HEK293 (cell line): ENCODE results near the gene RELB.
A peak's percentile ranks its signal among the peaks of the same experiment; 100 is the strongest.

Experiments
- EGR2 ChIP-seq: fragments of 450-650 bp; formaldehyde crosslinking; IDR thresholded peaks from 2 replicates; pipeline ENCODE4 v1.5.1; 2016; ENCODE audit warnings: low read depth, missing biosample characterization, missing genetic modification characterization
- HOXA7 ChIP-seq: sonication (generic); formaldehyde crosslinking; IDR thresholded peaks from 2 replicates; pipeline ENCODE4 v1.8.1; 2022; ENCODE audit warnings: missing genetic modification reagents, borderline replicate concordance
- KLF10 ChIP-seq: fragments of 450-650 bp; IDR thresholded peaks from 2 replicates; pipeline ENCODE4 v1.5.1; 2018; ENCODE audit warnings: missing biosample characterization, mild to moderate bottlenecking, missing genetic modification characterization
- KLF9 ChIP-seq: fragments of 450-650 bp; formaldehyde crosslinking; IDR thresholded peaks from 2 replicates; pipeline ENCODE4 v1.5.1; 2016; ENCODE audit warnings: missing biosample characterization, missing genetic modification characterization, low read depth
- ZEB2 ChIP-seq: fragments of 450-650 bp; formaldehyde crosslinking; IDR thresholded peaks from 2 replicates; pipeline ENCODE4 v1.5.1; 2016; ENCODE audit warnings: missing biosample characterization, missing genetic modification characterization
- ZNF174 ChIP-seq: fragments of 450-650 bp; formaldehyde crosslinking; IDR thresholded peaks from 2 replicates; pipeline ENCODE4 v1.5.0; 2017; ENCODE audit warnings: missing biosample characterization, mild to moderate bottlenecking, missing genetic modification characterization
- ZNF274 ChIP-seq, 2 experiments: fragments of 200-500 bp in 1 of 2; fragments of 450-650 bp in 1 of 2; sonication (Bioruptor generic) in 1 of 2; formaldehyde crosslinking in 1 of 2; IDR thresholded peaks; 2 replicates each; pipeline versions ENCODE4 v1.5.1 to v1.6.1; 2014 to 2016; ENCODE audit warnings: borderline replicate concordance in 1 of 2, inconsistent platforms in 1 of 2, low read length in 1 of 2, missing biosample characterization in 1 of 2, missing genetic modification characterization in 1 of 2
- ZNF335 ChIP-seq: fragments of 450-650 bp; formaldehyde crosslinking; conservative IDR thresholded peaks from 2 replicates; pipeline ENCODE4 v1.5.1; 2016; ENCODE audit warnings: missing biosample characterization, missing genetic modification characterization
- ZNF561 ChIP-seq: fragments of 450-650 bp; IDR thresholded peaks from 2 replicates; pipeline ENCODE4 v1.5.1; 2018; ENCODE audit warnings: missing biosample characterization, missing genetic modification characterization, borderline replicate concordance
- ZNF596 ChIP-seq: fragments of 450-650 bp; IDR thresholded peaks from 2 replicates; pipeline ENCODE4 v1.5.0; 2018; ENCODE audit warnings: missing biosample characterization, mild to moderate bottlenecking, missing genetic modification characterization, moderate library complexity
- ZNF610 ChIP-seq: fragments of 450-650 bp; formaldehyde crosslinking; IDR thresholded peaks from 2 replicates; pipeline ENCODE4 v1.5.1; 2016; ENCODE audit warnings: missing biosample characterization, missing genetic modification characterization, borderline replicate concordance
- ZNF664 ChIP-seq: fragments of 450-650 bp; formaldehyde crosslinking; IDR thresholded peaks from 2 replicates; pipeline ENCODE4 v1.5.1; 2016; ENCODE audit warnings: missing biosample characterization, missing genetic modification characterization
- ZXDB ChIP-seq: fragments of 450-650 bp; formaldehyde crosslinking; IDR thresholded peaks from 2 replicates; pipeline ENCODE4 v1.5.1; 2016; ENCODE audit warnings: missing biosample characterization, missing genetic modification characterization
- TF ChIP-seq, protein P1 (sequence below): fragments of 450-650 bp; IDR thresholded peaks from 2 replicates; pipeline ENCODE4 v1.5.1; 2018; ENCODE audit warnings: missing biosample characterization, mild to moderate bottlenecking, missing genetic modification characterization
- TF ChIP-seq, protein P2 (sequence below): fragments of 450-650 bp; formaldehyde crosslinking; IDR thresholded peaks from 2 replicates; pipeline ENCODE4 v1.5.1; 2016; ENCODE audit warnings: missing biosample characterization, missing genetic modification characterization
- TF ChIP-seq, protein P3 (sequence below): fragments of 450-650 bp; formaldehyde crosslinking; IDR thresholded peaks from 2 replicates; pipeline ENCODE4 v1.5.1; 2016; ENCODE audit warnings: missing biosample characterization, missing genetic modification characterization
- TF ChIP-seq, protein P4 (sequence below): fragments of 450-650 bp; formaldehyde crosslinking; IDR thresholded peaks from 2 replicates; pipeline ENCODE4 v1.5.1; 2017; ENCODE audit warnings: missing biosample characterization, missing genetic modification characterization
- TF ChIP-seq, protein P5 (sequence below): sonication (generic); formaldehyde crosslinking; IDR thresholded peaks from 2 replicates; pipeline ENCODE4 v1.8.1; 2022; ENCODE audit warnings: mild to moderate bottlenecking, moderate library complexity, missing genetic modification reagents
- TF ChIP-seq, protein P6 (sequence below): fragments of 450-650 bp; formaldehyde crosslinking; optimal IDR thresholded peaks from 2 replicates; pipeline ENCODE3; 2016; ENCODE audit warnings: missing biosample characterization, mild to moderate bottlenecking, missing genetic modification characterization
- TF ChIP-seq, protein P7 (sequence below): fragments of 450-650 bp; formaldehyde crosslinking; IDR thresholded peaks from 2 replicates; pipeline ENCODE4 v1.5.1; 2016; ENCODE audit warnings: missing biosample characterization, missing genetic modification characterization
- TF ChIP-seq, protein P8 (sequence below): fragments of 450-650 bp; formaldehyde crosslinking; IDR thresholded peaks from 2 replicates; pipeline ENCODE4 v1.5.1; 2017; ENCODE audit warnings: missing biosample characterization, missing genetic modification characterization

Gene RELB

DNA sequence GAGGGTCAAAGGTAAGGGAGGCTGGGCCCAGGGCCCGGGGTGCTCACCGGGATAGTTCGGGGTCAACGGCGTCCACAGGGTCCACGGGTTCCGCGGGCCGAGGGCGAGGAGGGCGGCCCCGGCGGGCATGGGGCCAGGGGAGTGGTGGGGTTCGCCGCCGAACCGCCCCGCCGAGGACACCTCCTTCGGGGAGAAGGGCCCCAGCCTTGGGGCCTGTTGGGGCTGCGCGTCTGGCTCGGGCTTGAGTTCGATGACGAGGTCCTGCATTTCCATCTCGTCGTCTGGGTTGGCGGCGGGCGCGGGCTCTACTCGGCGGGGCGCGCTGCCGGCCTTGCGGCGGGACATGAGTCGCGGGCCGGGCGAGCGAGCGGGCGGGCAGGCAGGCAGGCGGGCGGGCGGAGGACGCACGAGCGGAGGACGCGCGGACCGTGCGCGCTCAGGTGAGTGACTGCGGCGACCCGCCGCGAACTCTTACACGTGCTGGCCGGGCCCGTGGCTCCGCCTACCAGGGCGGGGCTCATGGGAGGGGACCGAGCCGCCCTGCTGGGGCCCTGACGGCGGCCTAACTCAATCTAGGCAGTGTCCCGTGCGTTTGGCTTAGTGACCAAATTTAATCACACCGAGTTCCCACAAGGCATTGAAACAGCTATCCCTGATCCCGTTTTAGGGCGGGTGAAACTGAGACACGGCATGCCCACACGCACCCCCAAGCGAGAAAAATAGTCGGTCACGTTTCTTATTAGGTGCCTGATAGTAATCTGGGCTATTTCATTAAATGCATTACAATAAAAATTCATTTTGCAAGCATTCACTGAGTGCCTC lies 75.0 kb downstream of the RELB start, which contains the start of gene ZNF296 (continued):
- TF ChIP-seq, protein P1, sequence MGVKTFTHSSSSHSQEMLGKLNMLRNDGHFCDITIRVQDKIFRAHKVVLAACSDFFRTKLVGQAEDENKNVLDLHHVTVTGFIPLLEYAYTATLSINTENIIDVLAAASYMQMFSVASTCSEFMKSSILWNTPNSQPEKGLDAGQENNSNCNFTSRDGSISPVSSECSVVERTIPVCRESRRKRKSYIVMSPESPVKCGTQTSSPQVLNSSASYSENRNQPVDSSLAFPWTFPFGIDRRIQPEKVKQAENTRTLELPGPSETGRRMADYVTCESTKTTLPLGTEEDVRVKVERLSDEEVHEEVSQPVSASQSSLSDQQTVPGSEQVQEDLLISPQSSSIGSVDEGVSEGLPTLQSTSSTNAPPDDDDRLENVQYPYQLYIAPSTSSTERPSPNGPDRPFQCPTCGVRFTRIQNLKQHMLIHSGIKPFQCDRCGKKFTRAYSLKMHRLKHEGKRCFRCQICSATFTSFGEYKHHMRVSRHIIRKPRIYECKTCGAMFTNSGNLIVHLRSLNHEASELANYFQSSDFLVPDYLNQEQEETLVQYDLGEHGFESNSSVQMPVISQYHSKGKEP, result peak; percentile 5; the same call in 1 of the 2 replicates
- TF ChIP-seq KLF10 (tag by site-specific recombination) (peak; percentile 42; the same call in 1 of the 2 replicates), ZNF174 (tag by site-specific recombination) (no peak), ZNF274 (IDR thresholded peaks at IDR 0.05; ENCODE audit: low read length) (no peak), ZNF274 (tag by site-specific recombination; IDR thresholded peaks at IDR 0.05; ENCODE audit: borderline replicate concordance) (no peak), ZNF664 (peak; percentile 90), ZNF596 (tag by site-specific recombination) (peak; percentile 70), ZNF561 (no peak), EGR2 (tag by site-specific recombination) (no peak), ZNF335 (tag by site-specific recombination) (peak; percentile 96), ZXDB (0 out of 2 replicates have a peak, but pooled peaks have one; percentile 51), ZNF610 (tag by site-specific recombination) (no peak), HOXA7 (CRISPR knock-in tag) (no peak), ZEB2 (tag by site-specific recombination) (peak; percentile 62), KLF9 (peak; percentile 60)
- TF ChIP-seq, protein P2, sequence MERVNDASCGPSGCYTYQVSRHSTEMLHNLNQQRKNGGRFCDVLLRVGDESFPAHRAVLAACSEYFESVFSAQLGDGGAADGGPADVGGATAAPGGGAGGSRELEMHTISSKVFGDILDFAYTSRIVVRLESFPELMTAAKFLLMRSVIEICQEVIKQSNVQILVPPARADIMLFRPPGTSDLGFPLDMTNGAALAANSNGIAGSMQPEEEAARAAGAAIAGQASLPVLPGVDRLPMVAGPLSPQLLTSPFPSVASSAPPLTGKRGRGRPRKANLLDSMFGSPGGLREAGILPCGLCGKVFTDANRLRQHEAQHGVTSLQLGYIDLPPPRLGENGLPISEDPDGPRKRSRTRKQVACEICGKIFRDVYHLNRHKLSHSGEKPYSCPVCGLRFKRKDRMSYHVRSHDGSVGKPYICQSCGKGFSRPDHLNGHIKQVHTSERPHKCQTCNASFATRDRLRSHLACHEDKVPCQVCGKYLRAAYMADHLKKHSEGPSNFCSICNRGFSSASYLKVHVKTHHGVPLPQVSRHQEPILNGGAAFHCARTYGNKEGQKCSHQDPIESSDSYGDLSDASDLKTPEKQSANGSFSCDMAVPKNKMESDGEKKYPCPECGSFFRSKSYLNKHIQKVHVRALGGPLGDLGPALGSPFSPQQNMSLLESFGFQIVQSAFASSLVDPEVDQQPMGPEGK (tag by site-specific recombination), result peak; percentile 78
- TF ChIP-seq, protein P3, sequence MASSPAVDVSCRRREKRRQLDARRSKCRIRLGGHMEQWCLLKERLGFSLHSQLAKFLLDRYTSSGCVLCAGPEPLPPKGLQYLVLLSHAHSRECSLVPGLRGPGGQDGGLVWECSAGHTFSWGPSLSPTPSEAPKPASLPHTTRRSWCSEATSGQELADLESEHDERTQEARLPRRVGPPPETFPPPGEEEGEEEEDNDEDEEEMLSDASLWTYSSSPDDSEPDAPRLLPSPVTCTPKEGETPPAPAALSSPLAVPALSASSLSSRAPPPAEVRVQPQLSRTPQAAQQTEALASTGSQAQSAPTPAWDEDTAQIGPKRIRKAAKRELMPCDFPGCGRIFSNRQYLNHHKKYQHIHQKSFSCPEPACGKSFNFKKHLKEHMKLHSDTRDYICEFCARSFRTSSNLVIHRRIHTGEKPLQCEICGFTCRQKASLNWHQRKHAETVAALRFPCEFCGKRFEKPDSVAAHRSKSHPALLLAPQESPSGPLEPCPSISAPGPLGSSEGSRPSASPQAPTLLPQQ (tag by site-specific recombination), result peak; percentile 21; the same call in 1 of the 2 replicates
- TF ChIP-seq, protein P4, sequence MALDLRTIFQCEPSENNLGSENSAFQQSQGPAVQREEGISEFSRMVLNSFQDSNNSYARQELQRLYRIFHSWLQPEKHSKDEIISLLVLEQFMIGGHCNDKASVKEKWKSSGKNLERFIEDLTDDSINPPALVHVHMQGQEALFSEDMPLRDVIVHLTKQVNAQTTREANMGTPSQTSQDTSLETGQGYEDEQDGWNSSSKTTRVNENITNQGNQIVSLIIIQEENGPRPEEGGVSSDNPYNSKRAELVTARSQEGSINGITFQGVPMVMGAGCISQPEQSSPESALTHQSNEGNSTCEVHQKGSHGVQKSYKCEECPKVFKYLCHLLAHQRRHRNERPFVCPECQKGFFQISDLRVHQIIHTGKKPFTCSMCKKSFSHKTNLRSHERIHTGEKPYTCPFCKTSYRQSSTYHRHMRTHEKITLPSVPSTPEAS (tag by site-specific recombination), result no peak
- TF ChIP-seq, protein P5, sequence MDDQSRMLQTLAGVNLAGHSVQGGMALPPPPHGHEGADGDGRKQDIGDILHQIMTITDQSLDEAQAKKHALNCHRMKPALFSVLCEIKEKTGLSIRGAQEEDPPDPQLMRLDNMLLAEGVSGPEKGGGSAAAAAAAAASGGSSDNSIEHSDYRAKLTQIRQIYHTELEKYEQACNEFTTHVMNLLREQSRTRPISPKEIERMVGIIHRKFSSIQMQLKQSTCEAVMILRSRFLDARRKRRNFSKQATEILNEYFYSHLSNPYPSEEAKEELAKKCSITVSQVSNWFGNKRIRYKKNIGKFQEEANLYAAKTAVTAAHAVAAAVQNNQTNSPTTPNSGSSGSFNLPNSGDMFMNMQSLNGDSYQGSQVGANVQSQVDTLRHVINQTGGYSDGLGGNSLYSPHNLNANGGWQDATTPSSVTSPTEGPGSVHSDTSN (CRISPR knock-in tag), result peak; percentile 47; the same call in 1 of the 2 replicates
- TF ChIP-seq, protein P6, sequence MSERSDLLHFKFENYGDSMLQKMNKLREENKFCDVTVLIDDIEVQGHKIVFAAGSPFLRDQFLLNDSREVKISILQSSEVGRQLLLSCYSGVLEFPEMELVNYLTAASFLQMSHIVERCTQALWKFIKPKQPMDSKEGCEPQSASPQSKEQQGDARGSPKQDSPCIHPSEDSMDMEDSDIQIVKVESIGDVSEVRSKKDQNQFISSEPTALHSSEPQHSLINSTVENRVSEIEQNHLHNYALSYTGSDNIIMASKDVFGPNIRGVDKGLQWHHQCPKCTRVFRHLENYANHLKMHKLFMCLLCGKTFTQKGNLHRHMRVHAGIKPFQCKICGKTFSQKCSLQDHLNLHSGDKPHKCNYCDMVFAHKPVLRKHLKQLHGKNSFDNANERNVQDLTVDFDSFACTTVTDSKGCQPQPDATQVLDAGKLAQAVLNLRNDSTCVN (tag by site-specific recombination), result peak; percentile 73
- TF ChIP-seq, protein P7, sequence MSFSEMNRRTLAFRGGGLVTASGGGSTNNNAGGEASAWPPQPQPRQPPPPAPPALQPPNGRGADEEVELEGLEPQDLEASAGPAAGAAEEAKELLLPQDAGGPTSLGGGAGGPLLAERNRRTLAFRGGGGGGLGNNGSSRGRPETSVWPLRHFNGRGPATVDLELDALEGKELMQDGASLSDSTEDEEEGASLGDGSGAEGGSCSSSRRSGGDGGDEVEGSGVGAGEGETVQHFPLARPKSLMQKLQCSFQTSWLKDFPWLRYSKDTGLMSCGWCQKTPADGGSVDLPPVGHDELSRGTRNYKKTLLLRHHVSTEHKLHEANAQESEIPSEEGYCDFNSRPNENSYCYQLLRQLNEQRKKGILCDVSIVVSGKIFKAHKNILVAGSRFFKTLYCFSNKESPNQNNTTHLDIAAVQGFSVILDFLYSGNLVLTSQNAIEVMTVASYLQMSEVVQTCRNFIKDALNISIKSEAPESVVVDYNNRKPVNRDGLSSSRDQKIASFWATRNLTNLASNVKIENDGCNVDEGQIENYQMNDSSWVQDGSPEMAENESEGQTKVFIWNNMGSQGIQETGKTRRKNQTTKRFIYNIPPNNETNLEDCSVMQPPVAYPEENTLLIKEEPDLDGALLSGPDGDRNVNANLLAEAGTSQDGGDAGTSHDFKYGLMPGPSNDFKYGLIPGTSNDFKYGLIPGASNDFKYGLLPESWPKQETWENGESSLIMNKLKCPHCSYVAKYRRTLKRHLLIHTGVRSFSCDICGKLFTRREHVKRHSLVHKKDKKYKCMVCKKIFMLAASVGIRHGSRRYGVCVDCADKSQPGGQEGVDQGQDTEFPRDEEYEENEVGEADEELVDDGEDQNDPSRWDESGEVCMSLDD (tag by site-specific recombination), result peak; percentile 90; the same call in 1 of the 2 replicates
- TF ChIP-seq, protein P8, sequence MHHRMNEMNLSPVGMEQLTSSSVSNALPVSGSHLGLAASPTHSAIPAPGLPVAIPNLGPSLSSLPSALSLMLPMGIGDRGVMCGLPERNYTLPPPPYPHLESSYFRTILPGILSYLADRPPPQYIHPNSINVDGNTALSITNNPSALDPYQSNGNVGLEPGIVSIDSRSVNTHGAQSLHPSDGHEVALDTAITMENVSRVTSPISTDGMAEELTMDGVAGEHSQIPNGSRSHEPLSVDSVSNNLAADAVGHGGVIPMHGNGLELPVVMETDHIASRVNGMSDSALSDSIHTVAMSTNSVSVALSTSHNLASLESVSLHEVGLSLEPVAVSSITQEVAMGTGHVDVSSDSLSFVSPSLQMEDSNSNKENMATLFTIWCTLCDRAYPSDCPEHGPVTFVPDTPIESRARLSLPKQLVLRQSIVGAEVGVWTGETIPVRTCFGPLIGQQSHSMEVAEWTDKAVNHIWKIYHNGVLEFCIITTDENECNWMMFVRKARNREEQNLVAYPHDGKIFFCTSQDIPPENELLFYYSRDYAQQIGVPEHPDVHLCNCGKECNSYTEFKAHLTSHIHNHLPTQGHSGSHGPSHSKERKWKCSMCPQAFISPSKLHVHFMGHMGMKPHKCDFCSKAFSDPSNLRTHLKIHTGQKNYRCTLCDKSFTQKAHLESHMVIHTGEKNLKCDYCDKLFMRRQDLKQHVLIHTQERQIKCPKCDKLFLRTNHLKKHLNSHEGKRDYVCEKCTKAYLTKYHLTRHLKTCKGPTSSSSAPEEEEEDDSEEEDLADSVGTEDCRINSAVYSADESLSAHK (tag by site-specific recombination), result peak; percentile 85
